M059J (cell line): ENCODE data around the gene PLCB4. TPM values are rescaled to one million over a fixed set of nuclear protein-coding genes. Genes with fewer than 3 reads are reported as not detected.

ENCODE experiments used
- DNase-seq: peaks from one replicate; pipeline ENCODE4 v3.0.0-alpha.2; 2012; ENCODE audit warnings: low read depth
- total RNA-seq: library from RNA; depleted of rRNA; stranded (reverse); fragments of >200 nt; shearing (Covaris generic); gene quantifications from 2 replicates; pipeline ENCODE4 v1.2.3, GENCODE V29; 2014

PLCB4 gene
- total RNA-seq, 1 experiment from 2014 or later: 16.1 TPM

DNA sequence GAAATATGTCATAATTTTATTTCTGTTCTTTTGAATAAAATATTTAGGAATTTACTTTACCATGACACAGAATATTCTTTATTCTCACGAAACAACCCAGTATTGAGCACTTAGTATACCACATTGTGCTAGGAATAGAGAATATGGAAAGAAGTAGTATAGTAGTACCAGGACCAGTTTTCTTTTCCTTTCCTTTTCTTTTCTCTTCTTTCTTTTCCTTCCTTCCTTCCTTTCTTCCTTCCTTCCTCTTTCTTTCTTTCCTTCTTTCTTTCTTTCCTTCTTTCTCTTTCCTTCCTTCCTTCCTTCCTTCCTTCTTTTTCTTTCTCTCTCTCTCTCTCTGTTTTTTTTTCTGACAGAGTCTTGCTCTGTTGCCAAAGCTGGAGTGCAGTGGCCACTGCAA, 7.5 kb upstream of the PLCB4 start:
- DNase-seq: no peak

DNA sequence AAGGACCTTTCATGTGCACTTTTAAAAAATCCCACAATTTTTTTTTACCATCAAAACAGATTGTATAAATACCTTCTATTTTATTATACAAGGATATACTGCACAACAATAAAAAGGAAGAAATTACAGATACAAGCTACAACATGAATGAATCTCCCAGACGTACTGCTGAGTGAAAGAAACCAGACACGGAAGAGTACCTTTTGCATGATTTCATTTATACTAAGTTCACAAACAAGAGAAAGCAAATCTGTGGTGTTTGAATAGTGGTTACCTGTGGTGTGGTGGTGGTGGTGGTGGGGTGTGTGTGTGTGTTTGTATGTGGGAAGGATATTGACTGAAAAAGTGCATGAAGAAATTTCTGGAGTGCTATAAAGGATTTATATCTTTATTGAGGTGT, 6.8 kb upstream of the PLCB4 start:
- DNase-seq: no peak

DNA sequence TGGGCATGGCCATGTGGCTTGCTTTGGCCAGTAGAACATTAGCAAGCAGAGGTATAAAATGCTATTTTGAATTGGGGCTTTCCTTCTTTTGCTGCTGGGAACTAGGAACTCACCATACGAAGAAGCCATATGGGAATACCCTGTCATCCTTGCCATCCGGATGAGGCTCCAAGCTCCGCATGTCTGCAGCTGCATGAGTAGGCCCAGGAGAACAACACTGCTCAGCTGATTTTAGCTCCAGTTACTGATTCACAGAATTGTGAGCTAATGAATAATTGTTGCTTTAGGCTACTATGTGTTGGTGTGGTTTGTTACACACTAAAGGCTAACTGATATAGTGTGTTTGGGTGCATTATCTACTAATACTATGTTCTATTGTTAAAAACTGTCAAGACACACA, 2.7 kb upstream of the PLCB4 start:
- peak; percentile 37 for DNase-seq

DNA sequence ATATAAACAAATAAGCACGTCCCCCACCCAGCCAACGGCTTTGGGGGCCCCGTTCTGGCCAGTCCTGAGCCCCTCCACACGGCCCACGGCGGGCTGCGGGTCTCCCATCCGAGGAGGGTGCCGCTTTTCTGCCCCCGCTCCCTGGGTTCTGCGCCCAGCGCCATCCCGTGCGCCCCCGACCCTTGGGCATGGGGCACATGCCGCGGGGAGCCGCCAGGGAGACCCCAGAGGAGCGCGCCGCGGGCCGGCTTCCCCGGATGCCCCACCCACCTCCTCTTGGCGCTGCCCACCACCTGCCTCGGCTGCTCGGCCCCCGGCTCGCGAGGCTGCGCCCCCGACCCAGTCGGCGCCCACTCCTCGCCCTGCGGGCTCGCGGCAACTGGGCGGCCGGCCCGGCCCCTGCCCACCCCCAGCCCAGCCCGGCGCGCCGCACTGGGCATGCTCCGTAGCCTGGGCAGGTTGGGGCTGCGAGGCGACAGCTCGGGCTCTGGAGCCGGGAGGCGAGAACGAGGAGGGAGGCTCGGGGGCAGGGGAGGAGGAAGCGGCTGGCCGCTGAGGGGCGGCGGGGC, 570 bp upstream of the PLCB4 start:
- peak; percentile 75 for DNase-seq

GRCh38 chr20:9070304-9070703, 1.4 kb downstream of the PLCB4 start:
- no peak for DNase-seq

- no peak for DNase-seq
These were observed 3.3 kb downstream of the PLCB4 start for GRCh38 chr20:9071976-9072726.

GRCh38 chr20:9072861-9073500, 4.1 kb downstream of the PLCB4 start:
- DNase-seq: peak; percentile 66

DNA sequence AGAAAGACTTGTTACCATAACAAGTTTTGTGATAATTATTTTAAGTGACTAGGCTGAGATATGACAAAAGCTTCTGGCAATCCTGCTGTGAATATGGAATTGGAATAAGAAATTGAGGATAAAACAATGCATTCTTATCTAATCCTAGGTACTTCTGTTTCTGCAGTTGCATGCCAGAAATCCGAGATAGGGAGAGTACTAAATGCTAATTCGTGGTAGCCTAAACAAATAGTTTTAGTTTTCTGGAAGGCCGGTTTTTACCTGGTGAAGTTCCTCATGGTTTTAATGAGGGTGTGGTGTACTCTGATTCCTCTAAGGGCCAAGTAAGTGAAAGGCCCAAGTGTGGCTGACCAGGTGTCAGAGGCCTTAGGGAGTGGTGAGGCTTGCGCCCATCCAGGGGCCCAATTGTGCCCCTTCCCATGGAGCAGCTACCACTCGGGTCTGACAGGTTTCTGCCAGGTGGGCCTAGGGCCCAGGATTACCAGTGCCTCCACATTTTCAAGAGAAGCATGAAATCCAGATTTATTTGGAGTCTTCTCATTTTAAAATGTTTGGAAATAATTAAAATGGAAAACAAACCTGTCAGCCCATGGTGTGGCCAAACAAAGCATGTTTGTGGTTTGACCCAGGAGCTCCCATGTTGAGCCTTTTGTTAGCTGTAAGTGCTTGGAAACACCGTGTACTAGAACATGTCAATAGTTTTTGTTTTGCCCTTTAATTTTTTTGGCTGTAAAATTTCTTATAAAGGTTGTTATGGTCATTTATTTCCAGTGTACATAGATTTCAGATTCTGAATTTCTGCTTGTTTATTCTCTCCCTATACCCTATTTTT, 6.6 kb downstream of the PLCB4 start:
- DNase-seq: no peak

GRCh38 chr20:9076440-9076839, 7.6 kb downstream of the PLCB4 start:
- DNase-seq: no peak

GRCh38 chr20:9078826-9079731, 10.2 kb downstream of the PLCB4 start:
- DNase-seq: no peak

DNA sequence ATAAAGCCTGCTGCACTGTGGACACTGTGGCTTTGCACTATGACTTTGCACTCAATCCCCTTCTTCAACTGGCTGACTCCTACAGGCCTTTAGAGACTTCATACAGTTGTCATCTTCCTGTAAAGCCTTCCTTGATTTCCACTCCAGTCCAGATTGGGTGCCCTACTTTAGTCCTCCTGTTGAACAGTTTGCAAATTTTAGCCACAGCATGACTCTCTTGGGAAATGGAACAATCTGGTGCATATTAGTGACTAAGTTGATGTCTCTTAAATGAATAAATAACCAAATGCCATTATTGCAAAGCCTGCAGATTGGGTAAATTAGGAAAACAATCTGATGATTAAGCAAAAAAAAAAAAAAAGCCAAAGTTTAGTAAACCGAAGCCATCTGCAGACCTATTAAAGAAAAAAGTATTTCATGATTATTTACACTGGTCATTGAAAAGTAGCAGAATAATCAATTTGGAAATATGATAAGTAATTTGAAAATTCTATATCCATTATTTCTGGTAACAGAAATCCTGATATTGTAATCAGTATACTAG, 12.6 kb downstream of the PLCB4 start:
- no peak for DNase-seq

GRCh38 chr20:9082741-9083140, 13.9 kb downstream of the PLCB4 start:
- no peak for DNase-seq

DNA sequence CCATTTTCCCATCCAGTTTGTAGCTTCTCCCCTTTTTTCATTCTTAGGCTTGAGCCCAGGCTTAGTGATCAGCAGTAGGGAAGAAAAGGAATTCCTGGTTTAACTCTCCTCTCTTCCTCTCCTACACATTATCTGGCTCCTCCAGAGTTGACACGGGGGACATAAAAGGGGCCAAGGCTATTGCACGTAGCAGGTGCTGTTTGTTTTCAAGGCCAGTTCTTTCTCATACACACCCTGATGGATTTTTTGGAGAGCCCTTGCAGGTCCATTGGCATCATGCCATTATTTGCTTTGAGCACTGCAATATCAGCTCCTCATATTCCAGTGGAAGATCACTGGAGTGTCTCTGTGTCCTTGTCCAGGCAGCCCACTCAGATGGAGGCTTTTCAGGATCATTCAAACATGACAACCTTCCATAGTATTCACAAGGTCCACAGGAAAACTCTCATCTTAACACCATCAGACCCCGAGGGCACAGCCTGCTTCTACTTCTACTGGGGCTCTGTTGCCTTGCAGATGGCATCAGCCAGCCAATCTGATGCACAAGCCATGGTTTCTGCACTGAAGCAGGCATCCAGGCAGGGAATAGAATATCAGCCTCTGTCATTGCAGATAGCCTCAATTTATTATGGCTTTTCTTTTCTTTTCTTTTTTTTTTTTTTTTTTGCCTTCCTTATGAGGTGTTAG, 18.8 kb downstream of the PLCB4 start:
- peak; percentile 51 for DNase-seq

- no peak for DNase-seq
These were observed 19.7 kb downstream of the PLCB4 start for GRCh38 chr20:9088556-9088955.

DNA sequence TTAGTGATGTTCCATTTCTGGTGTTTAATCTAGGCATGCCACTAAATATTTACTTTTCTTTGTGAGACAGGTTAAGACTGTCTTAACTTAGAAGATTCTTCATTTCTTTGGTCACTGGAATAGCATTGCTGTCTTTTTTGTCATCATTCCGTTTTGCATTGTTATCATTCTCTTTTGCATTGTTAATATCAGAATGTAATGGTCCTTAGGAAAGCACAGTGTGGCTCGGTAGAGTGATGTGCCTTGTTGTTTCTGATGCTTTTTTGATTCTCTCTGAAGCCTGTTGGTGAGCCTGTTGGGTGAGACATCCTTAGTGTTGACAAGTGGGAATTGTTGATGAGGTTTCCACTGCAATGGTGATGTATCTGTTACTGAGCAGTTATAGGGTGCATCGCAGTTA, 23.2 kb downstream of the PLCB4 start:
- no peak for DNase-seq

GRCh38 chr20:9092655-9093054, 23.8 kb downstream of the PLCB4 start:
- no peak for DNase-seq

GRCh38 chr20:9093218-9093957, 24.5 kb downstream of the PLCB4 start:
- DNase-seq: peak; percentile 54

GRCh38 chr20:9099372-9099771, 30.5 kb downstream of the PLCB4 start:
- no peak for DNase-seq

DNA sequence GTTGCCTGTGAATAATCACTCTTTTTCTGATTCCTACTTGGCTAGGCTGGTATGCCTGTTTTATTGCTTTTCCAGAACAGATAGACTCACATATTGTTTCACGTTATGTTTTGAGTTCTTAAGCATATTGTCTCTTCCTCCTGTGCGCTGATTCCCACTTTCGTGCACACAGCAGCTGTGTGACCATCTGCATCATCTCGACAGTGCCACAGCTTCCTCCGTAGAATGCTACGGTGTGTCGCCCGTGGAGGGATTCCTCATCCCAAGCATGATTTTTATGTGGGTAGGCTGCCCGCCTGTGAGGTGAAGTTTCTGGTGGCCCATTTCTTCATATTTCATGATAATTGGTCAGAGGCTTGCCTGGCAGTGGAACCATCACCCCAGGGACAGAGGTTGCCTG, 31.8 kb downstream of the PLCB4 start:
- no peak for DNase-seq

- no peak for DNase-seq
These were observed 33.6 kb downstream of the PLCB4 start for GRCh38 chr20:9102456-9102855.
